ENCODE measurements around the gene VPREB3. TPM values are rescaled to one million over a fixed set of nuclear protein-coding genes. Genes with fewer than 3 reads are reported as not detected.
A peak's percentile ranks its signal among the peaks of the same experiment; 100 is the strongest.

Gene VPREB3
- 0.92 TPM in 1 of 2 replicates, not detected in the other for total RNA-seq (ENCODE audit: low replicate concordance)
- long read RNA-seq = 0 reads

DNA sequence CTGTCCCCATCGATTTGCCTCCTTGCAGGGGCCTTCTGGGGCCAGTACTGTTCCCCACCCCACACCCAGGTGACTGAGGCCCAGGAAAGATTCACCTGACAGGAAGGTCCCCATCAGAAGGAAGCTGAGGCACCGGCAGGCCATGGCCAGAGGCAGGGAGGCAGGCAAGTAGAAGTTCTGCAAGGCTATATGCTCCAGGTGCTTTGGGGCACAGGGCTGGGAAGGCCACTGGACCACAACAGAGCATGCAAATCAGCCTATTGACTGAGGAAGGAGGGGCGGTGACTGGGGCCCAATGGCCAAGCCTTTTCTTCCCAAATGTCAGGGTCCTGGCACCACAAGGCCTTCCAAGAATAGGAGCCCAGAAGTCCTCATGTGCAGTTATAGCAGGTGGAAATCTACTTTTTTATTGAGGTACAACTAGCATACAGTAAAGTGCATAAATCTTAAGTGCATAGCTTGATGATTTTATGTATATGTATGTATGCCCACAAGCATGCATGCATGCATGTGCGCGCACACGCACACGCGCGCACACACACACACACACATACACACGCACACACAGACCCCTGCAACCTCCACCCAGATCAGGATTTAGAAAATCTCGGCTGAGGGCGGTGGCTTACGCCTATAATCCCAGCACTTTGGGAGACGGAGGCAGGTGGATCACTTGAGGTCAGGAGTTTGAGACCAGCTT lies at the start of gene VPREB3:
TSS of gene VPREB3 (minus strand) at position 206 of the 700 bp plus-strand sequence. CDS start at position 144, 62 bp downstream.
- TF ChIP-seq, protein P1, sequence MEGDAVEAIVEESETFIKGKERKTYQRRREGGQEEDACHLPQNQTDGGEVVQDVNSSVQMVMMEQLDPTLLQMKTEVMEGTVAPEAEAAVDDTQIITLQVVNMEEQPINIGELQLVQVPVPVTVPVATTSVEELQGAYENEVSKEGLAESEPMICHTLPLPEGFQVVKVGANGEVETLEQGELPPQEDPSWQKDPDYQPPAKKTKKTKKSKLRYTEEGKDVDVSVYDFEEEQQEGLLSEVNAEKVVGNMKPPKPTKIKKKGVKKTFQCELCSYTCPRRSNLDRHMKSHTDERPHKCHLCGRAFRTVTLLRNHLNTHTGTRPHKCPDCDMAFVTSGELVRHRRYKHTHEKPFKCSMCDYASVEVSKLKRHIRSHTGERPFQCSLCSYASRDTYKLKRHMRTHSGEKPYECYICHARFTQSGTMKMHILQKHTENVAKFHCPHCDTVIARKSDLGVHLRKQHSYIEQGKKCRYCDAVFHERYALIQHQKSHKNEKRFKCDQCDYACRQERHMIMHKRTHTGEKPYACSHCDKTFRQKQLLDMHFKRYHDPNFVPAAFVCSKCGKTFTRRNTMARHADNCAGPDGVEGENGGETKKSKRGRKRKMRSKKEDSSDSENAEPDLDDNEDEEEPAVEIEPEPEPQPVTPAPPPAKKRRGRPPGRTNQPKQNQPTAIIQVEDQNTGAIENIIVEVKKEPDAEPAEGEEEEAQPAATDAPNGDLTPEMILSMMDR (conservative IDR thresholded peaks at IDR 0.05) = no peak
- Mint-ChIP-seq H3K4me3 (peak within 1 kb of the TSS; percentile 36), H3K27ac (peak within 1 kb of the TSS; percentile 42), H3K4me1 (ENCODE audit: unreplicated experiment) (peaks cover 17% of the 10 kb centered on the region), H3K27me3 (no peaks in the 10 kb centered on the region), H3K36me3 (peaks cover 6% of the 10 kb centered on the region), H3K9me3 (no peaks in the 10 kb centered on the region)
- no peak for DNase-seq (ENCODE audit: extremely low spot score, unreplicated experiment)

DNA sequence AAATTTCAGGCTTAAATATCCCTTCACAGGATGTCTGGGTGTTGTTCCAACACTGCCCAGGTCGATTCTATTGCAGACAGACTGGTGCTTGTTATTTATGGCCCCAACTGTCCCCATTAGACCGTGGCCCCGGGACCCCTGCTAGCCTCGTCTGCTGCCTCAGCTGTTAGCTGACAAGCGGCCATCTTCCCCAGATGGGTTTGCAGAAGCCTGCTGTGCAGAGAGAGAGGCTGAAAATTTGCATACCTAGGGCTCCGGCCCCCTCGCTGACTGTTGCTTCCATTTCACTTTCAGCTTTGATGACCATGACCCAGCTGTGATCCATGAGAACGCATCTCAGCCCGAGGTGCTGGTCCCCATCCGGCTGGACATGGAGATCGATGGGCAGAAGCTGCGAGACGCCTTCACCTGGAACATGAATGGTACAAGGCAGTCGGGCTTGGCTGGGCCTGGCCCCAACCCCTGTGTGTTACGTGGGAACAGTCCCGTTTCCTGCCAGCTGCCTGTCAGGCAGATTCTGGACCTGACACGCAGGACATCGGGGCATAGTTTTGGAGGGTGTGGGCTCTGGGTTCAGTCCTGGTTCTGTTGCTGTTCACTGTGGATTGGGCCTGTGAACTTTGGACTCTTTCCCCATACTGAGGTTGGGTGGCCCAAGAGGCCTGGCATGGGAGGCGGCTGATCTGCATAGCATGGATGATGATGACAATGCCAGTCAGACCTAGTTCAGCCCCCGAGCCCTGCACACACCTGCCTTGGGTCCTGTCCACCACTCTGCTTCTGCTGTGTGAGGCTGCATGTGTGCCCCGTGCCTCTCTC lies 49.0 kb upstream of the VPREB3 start:
- Mint-ChIP-seq H3K4me1 (ENCODE audit: unreplicated experiment) (no peaks in the 10 kb centered on the region), H3K27me3 (no peaks in the 10 kb centered on the region), H3K4me3 (no peak overlapping the region), H3K27ac (no peak overlapping the region), H3K36me3 (peaks cover 33% of the 10 kb centered on the region), H3K9me3 (no peaks in the 10 kb centered on the region)
- no peak for DNase-seq (ENCODE audit: extremely low spot score, unreplicated experiment)
- TF ChIP-seq, protein P1 (conservative IDR thresholded peaks at IDR 0.05) = no peak

DNA sequence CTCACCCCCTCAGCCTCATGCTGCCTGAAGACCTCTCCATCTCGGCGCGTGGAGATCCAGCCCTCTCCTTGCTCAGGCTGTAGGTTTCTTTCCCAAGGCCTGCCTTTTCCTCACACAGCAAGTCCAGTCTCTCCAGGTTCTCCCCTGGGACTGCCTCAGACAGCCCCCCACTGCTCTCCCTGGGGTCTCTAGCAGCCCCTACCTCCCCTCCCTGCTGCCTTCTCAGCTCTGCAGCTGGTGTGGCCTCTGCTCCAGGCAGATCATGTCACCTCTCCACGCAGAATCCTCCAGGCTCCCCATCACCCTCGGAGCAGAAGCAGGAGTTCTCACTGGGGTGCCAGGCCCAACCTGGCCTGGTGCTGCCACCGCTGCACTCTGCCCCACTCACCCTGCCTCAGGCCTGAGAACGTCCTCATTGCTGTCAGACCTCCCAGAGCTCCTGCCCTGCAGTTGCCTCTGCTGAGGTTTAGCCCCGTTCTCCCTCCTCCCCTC lies 47.7 kb upstream of the VPREB3 start:
- Mint-ChIP-seq H3K27me3 (no peaks in the 10 kb centered on the region), H3K4me1 (ENCODE audit: unreplicated experiment) (no peaks in the 10 kb centered on the region), H3K27ac (no peak overlapping the region), H3K4me3 (no peak overlapping the region), H3K36me3 (peaks cover 32% of the 10 kb centered on the region), H3K9me3 (no peaks in the 10 kb centered on the region)
- TF ChIP-seq, protein P1 (conservative IDR thresholded peaks at IDR 0.05) = no peak
- no peak for DNase-seq (ENCODE audit: extremely low spot score, unreplicated experiment)

GRCh38 chr22:23801238-23801821 lies 47.1 kb upstream of the VPREB3 start:
- DNase-seq (ENCODE audit: extremely low spot score, unreplicated experiment) = no peak
- Mint-ChIP-seq H3K27ac (no peak overlapping the region), H3K9me3 (no peaks in the 10 kb centered on the region), H3K4me3 (no peak overlapping the region), H3K27me3 (no peaks in the 10 kb centered on the region), H3K36me3 (peaks cover 34% of the 10 kb centered on the region), H3K4me1 (ENCODE audit: unreplicated experiment) (no peaks in the 10 kb centered on the region)
- TF ChIP-seq, protein P1 (conservative IDR thresholded peaks at IDR 0.05) = no peak

DNA sequence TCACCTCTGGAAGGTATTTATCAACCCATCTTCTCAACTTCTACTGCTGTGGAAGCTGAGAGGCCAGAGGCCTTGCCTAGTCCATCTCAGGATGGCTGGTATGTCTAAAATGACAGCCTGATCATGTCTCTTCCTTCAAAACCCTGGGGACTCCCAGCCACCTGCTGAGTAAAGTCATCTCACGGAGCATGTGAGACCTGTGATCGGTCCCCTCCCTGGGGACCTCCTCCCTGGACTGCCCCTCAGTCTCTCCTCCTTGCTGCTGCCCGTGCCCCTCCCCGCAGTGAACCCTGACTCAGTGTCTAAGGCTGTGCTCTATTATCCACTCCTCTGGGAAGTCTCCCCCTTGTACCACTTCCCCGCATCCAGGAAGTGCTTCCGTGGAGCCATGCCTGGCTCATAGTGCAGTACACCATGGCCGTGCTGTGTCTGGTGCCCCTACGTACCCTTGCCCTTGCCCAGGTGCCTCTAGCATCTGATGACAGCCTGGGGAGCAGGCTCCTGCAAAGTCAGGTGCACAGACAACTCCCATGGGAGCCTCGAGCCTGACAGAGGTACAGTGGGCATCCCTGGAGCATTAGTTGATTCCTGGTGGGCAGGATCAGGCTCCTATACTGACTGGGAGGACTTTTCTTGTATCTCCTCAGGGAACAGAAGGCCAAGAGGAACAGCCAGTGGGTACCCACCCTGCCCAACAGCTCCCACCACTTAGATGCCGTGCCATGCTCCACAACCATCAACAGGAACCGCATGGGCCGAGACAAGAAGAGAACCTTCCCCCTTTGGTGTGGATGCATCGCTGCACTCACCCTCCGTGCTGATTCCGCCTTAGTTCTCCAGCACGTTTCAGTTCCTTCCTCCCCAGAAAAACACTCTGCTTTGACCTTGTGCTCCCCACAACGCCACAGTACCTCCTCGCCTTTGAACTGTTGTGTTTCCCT lies 46.3 kb upstream of the VPREB3 start:
- Mint-ChIP-seq H3K4me1 (ENCODE audit: unreplicated experiment) (no peaks in the 10 kb centered on the region), H3K4me3 (no peak overlapping the region), H3K36me3 (peaks cover 40% of the 10 kb centered on the region), H3K27ac (no peak overlapping the region), H3K9me3 (no peaks in the 10 kb centered on the region), H3K27me3 (no peaks in the 10 kb centered on the region)
- no peak for DNase-seq (ENCODE audit: extremely low spot score, unreplicated experiment)
- TF ChIP-seq, protein P1 (conservative IDR thresholded peaks at IDR 0.05) = no peak

Measured in type B pancreatic cell (in vitro differentiated cells).